IMR-90 (cell line): Measurements from ENCODE around the gene MMP27.

Experiments used
- CEBPB ChIP-seq: IDR thresholded peaks from 2 replicates; pipeline ENCODE4 v1.6.1; 2012; ENCODE audit warnings: low read depth, low read length, improper control_type of control experiment
- CHD1 ChIP-seq: IDR thresholded peaks from 2 replicates; pipeline ENCODE4 v1.6.1; 2012; ENCODE audit warnings: low read depth, low read length, improper control_type of control experiment
- CTCF ChIP-seq: conservative IDR thresholded peaks from 2 replicates; pipeline ENCODE4 v1.5.1; 2012; ENCODE audit warnings: mild to moderate bottlenecking, low read depth, low read length, improper control_type of control experiment
- ELK1 ChIP-seq: fragments of 150-350 bp; IDR thresholded peaks from 2 replicates; pipeline ENCODE4 v1.6.1; 2016; ENCODE audit warnings: low read depth, mild to moderate bottlenecking, low read length, moderate library complexity, borderline replicate concordance
- FOS ChIP-seq: fragments of 150-350 bp; IDR thresholded peaks from 2 replicates; pipeline ENCODE4 v1.6.1; 2016; ENCODE audit warnings: low read depth, low read length
- MAZ ChIP-seq: IDR thresholded peaks from 2 replicates; pipeline ENCODE4 v1.6.1; 2012; ENCODE audit warnings: low read depth, mild to moderate bottlenecking, low read length, improper control_type of control experiment, moderate library complexity, borderline replicate concordance
- MXI1 ChIP-seq: IDR thresholded peaks from 2 replicates; pipeline ENCODE4 v1.6.1; 2012; ENCODE audit warnings: low read depth, mild to moderate bottlenecking, low read length, moderate library complexity, borderline replicate concordance
- POLR2A ChIP-seq: IDR thresholded peaks from 2 replicates; pipeline ENCODE4 v1.6.1; 2012; ENCODE audit warnings: mild to moderate bottlenecking, low read depth, low read length
- RAD21 ChIP-seq: IDR thresholded peaks from 2 replicates; pipeline ENCODE4 v1.6.1; 2012; ENCODE audit warnings: low read length, improper control_type of control experiment
- SMC3 ChIP-seq: fragments of 150-350 bp; IDR thresholded peaks from 2 replicates; pipeline ENCODE4 v1.6.1; 2016; ENCODE audit warnings: low read depth, mild to moderate bottlenecking, antibody characterized with exemption, low read length, moderate library complexity
- USF2 ChIP-seq: fragments of 150-350 bp; IDR thresholded peaks from 2 replicates; pipeline ENCODE4 v1.6.1; 2017; ENCODE audit warnings: mild to moderate bottlenecking, antibody characterized with exemption, low read length, low read depth

- TF ChIP-seq RAD21 (no peak), CTCF (no peak), CHD1 (no peak), POLR2A (no peak), MXI1 (no peak), CEBPB (peak; percentile 41; the same call in 1 of the 2 replicates), ELK1 (no peak), MAZ (no peak), FOS (no peak), USF2 (no peak), SMC3 (no peak)
These were observed 3.8 kb upstream of the MMP27 start for GRCh38 chr11:102709201-102709945.
